GM21390 (cell line): Measurements from ENCODE around the gene SLC38A4.
"Not testable (repeated sequence)": the region's sequence is repeated elsewhere in the genome, so short reads cannot be mapped to it uniquely, and the experiment has no call there.

ENCODE experiments used
- ATAC-seq: cut with Tn5 transposase; IDR thresholded peaks from one replicate; pipeline ENCODE4 v1.9.1; 2021; ENCODE audit not compliant: unreplicated experiment

SLC38A4 gene

GRCh38 chr12:46778415-46778814 lies 47.4 kb downstream of the SLC38A4 start:
- ATAC-seq = no peak

GRCh38 chr12:46777587-46777986 lies 48.2 kb downstream of the SLC38A4 start:
- no peak for ATAC-seq

GRCh38 chr12:46775796-46776195 lies 50.0 kb downstream of the SLC38A4 start:
- no peak for ATAC-seq

- ATAC-seq = no peak
These were observed 51.5 kb downstream of the SLC38A4 start for GRCh38 chr12:46774322-46774633.

- ATAC-seq = no peak
These were observed 52.0 kb downstream of the SLC38A4 start for GRCh38 chr12:46773586-46774321.

GRCh38 chr12:46771268-46771827 lies 54.4 kb downstream of the SLC38A4 start:
- ATAC-seq = no peak

- no peak for ATAC-seq
These were observed 55.2 kb downstream of the SLC38A4 start for GRCh38 chr12:46770501-46771183.

DNA sequence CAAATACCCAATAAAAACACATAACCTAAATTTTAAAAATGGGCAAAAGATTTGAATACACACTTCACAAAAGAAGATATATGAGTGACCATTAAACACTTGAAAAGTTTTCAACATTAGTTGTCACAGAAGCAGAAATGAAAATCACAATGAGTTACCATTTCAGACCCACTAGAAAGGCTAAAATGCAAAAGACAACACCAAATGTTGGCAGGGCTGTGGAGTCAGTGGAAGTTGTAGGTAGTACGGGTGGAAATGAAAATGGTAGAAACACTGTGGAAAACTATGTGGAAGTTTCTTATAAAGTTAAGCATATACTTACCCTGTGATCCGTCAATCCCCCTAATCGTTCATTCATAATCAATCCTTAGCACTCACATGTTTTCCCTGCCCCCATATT lies 61.8 kb downstream of the SLC38A4 start:
- ATAC-seq = no peak

- ATAC-seq = no peak
These were observed 62.6 kb downstream of the SLC38A4 start for GRCh38 chr12:46763230-46763629.

- ATAC-seq = no peak
These were observed 71.2 kb downstream of the SLC38A4 start for GRCh38 chr12:46754550-46754949.

DNA sequence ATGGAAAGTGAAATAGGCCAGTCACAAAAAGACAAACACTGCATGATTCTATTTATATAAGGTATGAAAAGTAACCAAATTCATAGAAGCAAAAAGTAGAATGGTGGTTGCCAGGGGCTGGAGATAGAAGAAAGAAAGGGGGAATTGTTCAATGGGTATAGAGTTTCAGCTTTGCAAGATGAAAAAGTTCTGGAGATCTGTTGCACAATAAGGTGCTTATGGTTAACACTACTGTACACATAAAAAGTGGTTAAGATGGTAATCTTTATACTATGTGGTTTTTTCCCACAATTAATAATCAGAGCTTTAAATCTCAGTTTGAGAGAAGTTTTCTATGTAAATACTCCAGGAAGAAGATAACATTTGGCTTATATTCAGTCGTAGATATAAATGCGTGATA lies 73.4 kb downstream of the SLC38A4 start:
- ATAC-seq = no peak

DNA sequence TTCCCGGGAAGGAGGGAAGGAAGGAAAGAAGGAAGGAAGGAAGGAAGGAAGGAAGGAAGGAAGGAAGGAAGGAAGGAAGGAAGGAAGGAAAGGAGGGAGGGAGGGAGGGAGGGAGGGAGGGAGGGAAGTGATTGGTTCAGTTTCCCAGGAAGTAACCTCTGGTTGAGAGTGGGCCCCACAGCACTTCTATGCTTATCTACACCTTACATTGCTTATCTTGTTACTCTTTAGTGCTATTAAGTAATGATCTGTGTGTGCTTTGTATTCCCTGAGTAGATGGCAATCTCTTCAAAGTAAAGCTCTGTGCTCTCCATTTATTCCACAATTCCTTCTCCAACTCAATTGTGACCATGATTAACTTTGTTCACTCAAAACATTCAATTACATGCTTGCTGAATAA lies 74.6 kb downstream of the SLC38A4 start:
- no peak for ATAC-seq

GRCh38 chr12:46749322-46749721 lies 76.5 kb downstream of the SLC38A4 start:
- ATAC-seq = no peak

GRCh38 chr12:46744283-46744682 lies 81.5 kb downstream of the SLC38A4 start:
- no peak for ATAC-seq

GRCh38 chr12:46743456-46743855 lies 82.3 kb downstream of the SLC38A4 start:
- no peak for ATAC-seq

- ATAC-seq = not testable (repeated sequence)
These were observed 83.5 kb downstream of the SLC38A4 start for GRCh38 chr12:46742271-46742670.

- ATAC-seq = no peak
These were observed 100.5 kb downstream of the SLC38A4 start for GRCh38 chr12:46725332-46725731.

DNA sequence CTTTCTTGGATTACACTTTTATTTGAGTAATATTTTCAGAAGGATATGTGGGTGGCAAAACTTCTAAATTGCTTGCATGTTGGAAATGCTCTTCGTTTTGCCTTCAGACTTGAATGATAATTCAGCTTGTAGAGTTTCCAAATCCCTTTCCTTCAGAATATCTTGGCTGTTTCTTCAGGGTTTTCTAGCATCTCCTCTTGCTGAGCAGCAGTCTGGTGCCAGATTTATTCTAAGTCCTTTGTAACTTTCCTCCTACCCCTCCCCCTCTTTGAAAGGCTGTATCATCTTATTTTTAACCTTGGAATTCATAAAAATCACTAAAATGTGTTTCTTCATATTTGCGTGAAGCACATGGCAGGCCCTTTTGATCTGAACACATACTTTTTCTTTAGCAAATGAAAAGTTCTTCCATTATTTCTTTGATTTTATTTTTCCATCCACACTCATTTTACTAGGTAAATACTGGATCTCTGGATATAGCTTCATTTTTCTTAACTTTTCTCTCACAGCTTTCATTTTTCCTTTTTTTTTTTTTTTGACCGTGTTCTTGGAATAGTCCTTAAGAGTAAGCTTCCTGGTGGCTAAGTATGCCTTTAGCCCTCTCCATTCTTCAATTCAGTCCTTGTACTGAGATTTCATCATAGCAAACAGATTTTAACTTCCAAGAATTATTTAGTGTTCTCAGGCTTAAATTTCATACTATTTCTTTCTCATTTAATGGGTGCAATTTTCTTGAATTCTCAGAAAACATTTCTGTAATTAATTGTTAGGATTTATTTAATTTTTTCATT lies 102.0 kb downstream of the SLC38A4 start:
- no peak for ATAC-seq

DNA sequence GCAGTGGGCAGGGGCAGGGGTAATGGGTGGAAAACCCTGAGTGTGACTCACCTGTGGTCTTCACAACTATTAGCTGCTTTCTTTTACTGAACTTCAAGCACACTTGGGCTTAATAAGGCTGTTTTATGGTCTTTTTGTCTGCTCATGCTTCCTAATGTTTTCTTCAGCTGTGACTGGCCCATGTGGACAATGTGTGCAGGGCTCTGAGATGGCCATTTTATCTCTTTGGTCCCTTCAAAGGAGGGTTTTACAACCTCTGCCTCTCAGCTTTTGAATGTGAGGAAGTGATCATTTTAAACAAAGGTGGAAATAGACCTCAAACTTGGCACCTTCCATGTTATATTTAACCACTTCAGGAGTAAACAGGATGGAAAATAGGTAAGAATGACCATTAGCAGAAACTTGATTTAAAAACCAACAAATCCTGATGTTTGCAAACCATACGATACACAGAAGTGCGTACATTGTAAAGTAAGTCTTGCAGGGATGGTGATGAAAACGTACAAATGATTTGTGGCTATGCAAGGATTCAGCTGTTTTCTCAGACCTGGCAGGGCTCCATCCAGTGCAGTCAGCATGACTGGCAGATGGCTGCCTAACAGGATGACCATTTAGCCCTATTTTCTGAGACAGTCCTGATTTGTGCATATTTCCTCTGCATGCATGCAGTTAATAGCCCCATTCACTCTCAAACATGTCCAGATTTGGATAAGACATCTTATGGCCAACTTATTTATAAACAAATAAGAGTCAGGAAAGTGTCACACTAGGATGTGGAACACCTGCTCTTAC lies 103.2 kb downstream of the SLC38A4 start:
- ATAC-seq = no peak

DNA sequence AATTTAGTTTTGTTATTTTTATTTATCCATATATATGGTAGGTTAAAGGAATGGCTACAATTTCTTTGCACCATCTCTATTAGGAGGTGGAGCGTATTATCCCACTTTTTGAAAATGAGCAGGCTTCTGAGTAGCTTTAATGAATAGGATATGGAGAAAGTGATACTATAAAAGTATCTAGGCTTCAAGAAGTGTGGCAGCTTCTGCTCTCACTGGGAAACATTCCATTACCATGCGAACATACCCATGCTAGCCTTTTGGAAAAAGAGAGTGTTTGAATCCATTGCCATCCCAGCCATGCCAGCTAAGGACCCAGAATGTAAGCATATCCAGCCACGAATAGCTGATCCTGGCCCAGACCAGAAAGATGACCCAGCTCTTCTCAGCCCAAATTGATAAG lies 107.3 kb downstream of the SLC38A4 start:
- ATAC-seq = no peak

DNA sequence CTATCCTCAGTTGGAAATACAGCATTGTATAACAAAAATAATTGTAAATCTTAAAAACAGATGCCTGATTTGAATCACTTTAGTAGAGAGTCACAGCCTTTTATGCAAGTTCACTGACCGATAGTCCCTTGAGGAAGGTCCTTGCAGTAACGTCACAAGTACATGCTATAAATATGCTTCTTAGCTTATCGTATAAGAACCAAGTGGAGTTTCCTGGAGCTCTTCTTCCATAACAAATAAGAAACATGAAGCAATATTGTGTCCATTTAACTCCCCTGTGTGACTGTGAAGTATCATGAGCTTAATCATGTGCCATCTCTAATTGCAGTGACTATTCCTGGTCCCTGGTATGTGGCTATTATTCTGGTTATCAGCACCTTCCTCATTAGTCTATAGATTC lies 107.9 kb downstream of the SLC38A4 start:
- ATAC-seq = no peak
